Activated CD4-positive, CD25-positive, alpha-beta regulatory T cell (primary cell): Measurements from ENCODE around the gene RNFT2.

Experiments used
- DNase-seq, 4 experiments: peaks; one replicate each; lab custom pipeline; 2025; lab: John Stamatoyannopoulos, UW

The RNFT2 gene

DNA sequence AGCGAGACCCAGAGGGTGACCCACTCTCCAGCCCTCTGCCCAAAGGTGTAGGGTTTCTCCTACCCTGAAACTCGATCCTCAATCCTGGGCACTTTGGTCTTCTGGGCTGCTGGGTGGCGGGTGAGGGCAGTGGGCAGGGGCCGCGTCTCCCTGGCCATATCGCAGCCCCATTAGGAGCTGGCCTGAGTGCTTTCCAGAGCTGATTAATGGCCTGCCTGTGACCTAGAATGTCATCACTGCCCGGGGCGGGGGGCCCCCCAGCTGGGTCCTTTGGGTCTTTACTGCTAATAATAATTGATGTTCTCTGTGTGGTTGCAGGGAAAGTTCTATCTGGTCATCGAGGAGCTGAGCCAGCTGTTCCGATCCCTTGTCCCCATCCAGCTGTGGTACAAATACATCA is 95.4 kb downstream of the RNFT2 start:
- no peak for DNase-seq

DNA sequence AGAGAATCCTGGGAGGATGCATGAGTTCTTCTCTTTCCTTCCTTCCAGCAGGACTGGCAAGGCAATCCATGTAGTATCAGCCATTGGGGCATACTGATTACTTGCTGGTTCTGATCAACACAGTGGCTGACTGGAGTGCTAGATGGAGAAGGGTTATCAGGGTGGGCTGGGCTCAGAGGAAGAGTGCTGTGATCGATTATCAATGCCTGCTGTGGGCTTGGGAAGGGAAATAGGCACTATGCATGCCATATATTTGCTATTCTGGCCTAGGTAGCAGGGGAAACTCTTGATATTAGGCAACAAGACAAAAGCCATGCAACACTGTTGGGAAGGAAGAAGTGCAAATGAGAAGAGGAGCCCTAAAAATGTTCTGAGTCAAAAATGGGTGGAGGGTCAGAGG is 97.4 kb downstream of the RNFT2 start:
- no peak for DNase-seq

DNA sequence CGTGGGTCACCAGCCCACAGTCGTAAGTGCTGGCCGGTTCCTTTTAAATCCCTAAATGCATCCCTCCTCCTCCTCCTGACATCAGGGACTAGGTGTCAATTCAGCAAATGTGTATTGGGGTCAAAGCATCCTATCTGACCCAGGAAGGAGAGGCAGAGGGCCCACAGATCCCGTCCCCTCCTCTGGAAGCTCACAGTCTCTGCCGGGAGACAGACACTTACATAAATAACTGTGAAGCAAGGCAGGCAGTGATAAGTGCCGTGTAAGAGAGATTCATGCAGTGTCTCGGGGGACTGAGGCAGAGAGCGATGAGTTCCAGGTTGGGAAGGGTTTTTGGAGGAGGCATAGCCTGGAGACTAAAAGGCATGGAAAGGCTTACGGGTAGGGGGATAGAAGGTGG is 99.0 kb downstream of the RNFT2 start:
- DNase-seq: no peak

DNA sequence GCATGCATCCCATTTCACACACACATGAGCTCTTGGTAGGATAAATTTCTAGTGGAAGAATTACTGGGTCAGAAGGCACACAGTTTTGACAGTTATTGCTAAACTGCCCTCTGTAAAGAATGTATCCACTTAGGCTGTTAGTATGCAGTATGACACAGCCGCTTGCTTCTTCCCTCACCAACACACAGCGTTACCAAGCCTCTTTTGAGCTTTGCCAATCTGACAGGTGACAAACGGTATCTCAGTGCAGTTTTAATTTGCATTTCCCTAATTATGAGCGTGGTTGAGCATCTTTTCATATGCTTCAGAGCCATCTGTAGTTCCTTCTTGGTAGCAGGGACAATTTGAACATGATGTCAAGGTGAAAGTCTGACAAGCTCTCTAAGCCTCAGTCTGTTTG is 100.2 kb downstream of the RNFT2 start:
- DNase-seq: no peak

DNA sequence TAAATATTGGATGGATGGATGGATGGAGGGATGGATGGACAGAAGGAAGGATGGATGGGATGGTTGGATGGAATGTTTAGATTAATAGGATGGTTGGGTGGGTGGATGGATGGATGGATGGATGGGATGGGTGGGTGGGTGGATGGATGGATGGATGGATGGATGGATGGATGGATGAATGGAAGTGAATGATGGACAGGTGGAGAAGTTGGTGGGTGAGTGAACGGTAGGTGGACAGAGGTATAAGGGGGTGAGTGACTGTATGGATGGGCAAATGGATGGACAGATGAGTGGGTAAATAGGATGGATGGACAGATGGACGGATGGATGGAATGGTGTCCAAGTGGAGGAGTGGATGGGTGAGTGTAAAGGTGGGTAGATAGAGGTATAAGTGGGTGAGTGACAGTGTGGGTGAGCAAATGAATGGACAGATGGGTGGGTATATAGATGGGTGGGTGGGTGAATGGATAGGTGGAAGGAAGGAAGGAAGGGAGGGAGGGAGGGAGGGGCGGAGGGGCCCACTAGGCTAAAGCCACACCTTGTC is 101.2 kb downstream of the RNFT2 start:
- DNase-seq: no peak

DNA sequence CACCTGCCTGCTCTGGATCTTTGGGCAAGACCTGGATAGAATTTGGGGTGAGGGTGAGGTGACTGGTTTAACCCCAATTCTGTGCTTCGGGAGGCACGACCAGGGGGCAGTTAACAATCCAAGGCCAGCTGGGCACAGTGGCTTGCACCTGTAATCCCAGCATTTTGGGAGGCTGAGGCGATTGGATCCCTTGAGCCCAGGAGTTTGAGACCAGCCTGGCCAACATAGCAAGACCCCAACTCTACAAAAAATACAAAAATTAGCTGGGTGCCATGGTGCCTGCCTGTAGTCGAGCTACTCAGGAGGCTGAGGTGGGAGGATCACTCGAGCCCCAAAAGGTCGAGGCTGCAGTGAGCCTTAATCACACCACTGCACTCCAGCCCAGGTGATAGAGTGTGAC is 105.0 kb downstream of the RNFT2 start:
- DNase-seq: no peak

DNA sequence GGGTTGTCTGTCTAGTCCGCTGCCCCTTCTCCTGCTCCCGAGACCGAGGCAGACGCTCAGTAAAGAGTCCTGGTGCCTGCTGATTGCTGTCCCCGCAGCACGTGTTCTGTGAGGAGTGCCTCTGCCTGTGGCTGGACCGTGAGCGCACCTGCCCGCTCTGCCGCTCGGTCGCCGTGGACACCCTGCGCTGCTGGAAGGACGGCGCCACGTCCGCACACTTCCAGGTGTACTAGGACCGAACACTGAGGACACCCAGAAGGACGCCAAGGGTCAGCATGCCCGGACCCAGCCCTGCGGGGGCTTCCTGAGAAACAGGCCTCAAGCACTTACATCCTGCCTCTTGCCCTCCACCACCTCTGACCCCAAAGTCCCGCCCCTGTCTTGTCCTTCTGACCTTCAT is 111.1 kb downstream of the RNFT2 start:
- DNase-seq: no peak

DNA sequence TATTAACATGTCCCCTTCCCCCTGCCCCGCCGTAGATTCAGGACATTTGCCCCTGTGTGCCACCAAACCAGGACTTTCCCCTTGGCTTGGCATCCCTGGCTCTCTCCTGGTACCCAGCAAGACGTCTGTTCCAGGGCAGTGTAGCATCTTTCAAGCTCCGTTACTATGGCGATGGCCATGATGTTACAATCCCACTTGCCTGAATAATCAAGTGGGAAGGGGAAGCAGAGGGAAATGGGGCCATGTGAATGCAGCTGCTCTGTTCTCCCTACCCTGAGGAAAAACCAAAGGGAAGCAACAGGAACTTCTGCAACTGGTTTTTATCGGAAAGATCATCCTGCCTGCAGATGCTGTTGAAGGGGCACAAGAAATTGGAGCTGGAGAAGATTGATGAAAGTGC is 114.2 kb downstream of the RNFT2 start:
- no peak for DNase-seq

DNA sequence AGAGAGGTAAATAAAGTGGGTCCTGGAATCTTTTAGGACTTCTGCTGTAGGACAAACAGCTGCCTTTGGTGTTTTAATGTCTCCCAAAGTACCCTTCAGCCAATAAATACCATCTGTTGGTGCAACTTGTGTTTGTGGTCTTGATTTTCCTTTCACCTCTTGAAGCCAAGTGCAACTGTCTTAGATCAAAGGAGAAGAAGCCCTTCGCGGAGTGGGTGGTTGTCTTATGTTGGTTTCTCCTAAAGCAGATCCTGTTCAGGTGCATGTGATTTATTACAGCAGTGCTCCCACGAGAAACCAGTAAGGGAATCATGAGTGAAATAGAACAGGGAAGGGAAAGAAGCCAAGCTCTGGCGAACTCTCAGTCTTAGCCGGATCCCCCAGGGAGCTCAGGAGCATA is 115.4 kb downstream of the RNFT2 start:
- DNase-seq: no peak

DNA sequence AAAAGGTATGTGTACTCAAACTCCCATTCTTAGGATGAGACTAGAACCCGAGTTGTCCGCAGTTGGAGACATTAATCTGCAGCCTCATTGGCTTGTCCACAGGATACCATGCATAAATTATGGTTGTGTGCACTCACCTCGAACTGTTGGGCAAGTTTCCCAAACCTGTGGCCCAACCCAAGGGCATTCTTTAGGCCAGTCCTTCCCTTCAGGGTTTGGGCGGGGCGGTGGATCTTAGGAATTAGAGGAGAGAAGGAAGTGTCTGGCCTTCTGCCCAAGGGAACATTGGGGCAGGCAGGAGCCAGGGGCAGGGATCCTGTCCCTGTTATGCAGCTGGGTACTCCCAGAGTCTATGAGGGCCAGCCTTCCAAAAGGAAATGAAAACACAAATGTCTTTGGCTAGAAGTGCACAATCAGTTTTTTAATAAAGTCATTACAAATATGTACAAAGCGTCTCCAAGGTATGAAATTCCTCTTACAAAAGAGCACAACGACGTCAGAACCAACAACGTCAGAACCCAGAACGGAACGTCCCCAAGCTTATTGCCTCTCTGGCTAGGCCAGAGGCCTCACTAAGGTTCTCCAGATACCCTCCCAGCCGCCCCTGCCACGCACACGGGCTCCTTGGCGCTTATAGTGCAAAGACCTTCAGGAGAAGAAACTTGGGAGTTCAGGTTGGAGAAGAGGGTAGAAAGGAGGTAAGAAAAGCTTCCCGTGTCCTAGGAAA is 117.8 kb downstream of the RNFT2 start:
- DNase-seq: no peak

DNA sequence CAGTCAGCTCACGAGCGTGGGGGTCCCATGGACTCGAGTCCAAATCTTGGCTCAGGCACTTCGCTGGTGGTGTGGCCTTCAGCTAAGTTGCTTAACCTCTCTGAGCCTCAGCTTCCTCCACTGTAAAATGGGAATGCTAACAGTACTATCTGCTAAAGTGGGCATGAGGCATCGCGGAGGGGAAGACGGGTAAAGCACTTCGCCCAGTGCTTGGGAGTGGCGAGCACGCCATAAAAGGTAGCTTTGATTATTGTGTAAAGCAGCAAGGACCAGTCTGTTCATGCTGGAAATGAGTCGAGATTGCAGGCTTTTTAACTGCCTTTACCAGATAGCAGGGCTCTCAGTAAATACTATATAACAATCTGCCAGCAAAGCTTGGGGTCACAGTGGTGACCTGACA is 118.6 kb downstream of the RNFT2 start:
- no peak for DNase-seq

DNA sequence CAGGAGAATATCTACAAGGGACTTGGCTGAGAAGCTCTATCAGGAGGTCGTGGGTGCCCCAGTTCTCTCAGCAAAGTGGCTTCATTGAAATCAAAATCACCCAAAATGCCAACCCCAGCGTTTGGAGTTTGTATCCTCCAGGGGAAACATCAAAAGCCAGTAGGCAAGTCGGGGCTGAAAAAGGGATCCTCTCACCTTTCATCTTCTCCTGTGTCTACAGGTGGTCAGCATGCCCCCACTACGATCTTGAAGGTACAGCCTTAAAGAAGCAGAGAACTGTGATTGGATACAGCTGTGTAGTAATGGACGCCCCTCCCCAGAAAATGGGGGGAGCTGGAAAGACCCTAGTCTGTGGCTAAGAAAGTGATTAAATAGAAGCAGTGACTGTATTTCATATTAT is 121.0 kb downstream of the RNFT2 start:
- DNase-seq: no peak

DNA sequence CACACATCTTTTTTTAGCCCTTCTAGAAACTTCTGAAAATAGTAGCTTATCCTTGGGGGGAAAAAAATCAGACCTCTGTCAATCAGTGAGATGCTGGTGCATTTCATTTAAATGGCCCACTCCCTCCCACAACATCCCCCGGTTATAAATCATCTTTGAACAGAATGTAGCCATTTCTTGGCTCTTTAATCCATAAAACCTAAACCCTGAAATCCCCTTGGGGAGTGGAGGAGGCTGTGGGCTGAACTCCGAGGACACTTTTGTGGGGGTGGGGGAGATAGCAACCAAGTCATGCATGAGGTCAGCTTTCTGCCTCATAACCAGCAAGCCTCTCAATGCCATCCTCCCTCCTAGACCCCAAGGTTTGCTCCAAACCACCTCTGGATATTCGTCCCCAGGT is 122.1 kb downstream of the RNFT2 start:
- no peak for DNase-seq

DNA sequence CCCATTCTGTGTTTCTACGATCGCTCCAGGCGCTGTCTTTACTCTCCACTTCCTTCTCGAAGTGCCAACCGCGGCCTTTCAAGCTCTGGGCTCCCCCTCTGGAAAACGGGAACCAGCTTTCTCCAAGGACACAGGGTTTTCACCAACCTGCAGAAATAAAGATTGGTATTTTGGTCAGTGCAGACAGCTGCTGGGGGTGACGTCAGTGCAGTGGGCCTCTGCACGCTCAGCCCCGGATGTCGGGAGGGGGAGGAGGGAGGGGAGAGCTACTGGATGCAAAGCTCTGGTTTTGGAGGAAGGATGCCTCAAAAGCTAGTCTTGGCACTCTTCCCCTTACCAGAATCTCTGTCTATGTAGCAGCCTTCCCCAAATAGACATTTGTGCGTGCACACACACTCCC is 123.2 kb downstream of the RNFT2 start:
- peak in 2 of 4 experiments; percentile 16 to 34 for DNase-seq

DNA sequence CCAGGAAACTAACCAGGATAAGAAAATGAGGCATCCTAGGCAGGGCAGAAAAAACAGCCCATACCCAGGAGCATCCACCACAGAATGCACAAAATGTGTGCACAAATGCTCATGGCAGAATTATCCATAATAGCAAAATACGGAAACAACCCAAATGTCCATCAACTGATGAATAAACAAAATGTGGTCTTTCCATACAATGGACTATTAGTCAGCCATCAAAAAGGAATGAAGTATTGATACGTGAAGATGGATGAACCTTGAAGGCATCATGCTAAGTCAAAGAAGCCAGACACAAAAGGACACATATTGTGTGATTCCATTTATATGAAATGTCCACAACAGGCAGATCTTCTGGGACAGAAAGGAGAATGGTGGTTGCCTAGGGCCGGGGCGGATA is 124.1 kb downstream of the RNFT2 start:
- no peak for DNase-seq

DNA sequence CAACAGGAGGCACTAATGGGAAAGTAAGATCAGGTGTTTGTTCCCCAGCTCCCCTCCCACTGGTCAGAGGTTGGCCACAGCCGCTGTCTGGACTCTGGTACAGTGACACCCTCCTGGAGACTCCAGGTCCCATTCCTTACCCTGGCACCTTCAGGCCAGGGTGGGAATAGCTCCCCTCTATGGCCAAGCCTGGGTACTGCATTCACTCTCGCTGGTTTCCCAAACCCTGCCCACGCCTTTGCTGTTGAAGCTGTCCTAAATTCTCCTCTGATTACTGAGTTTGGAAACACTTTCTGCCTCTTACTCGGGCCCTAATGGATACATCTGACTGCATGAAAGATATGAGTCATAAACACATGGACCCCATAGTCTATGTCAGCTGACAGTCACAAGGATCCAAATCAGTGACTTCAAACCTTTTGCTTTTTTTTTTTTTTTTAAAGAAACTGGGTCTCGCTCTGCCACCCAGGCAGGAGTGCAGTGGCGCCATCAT is 125.2 kb downstream of the RNFT2 start:
- DNase-seq: no peak

DNA sequence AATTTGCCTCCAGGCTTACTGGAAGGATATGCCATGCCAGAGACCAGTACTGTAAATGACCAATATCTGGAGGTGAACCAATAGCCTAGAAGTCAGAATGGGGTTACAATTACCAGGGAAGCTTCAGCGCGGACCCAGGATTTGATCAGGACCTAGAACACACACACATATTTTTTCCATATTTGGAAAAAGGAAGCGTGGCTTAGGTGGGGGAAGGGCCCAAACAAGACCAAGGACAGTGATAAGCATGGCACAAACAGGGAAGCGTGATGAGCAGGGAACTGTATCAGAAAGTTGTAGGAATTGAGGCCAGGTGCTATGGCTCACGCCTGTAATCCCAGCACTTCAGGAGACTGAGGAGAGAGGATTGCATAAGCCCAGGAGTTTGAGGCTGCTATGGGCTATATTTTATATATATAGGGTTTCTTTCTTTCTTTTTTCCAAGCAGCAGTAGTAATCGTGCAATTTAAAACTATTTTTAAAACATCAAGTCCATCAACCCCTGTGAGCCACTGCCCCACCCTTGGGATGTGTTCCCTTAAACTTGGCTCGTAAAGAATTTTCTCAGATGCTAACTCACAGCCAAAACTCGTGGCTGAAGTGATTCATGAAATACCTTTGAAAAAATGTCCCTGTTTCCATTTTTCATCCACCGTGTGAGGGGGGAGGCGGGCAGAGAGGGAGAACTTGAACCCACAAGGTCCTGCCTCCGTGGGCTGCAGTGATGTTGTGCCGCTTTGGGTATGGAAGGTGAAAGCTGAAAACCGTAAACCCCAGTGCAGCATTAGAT is 126.5 kb downstream of the RNFT2 start:
- DNase-seq: no peak

DNA sequence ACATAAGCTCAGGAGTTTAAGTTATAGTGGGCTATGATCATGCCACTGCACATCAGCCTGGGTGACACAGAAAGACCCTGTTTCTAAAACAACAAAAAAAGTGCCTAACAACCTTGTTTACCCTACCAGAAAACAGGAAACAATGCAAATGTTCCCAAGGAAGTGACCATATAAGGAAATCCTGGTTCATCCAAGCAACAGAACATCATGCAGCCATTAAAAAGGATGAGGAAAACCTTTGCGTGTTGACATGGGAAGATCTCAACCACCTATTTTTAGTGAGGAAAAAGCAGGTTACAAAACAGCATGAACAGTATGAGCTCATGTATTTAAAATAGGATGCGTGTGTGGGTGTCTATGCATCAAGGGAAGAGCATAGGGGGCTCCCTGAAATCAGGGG is 129.4 kb downstream of the RNFT2 start:
- no peak for DNase-seq

DNA sequence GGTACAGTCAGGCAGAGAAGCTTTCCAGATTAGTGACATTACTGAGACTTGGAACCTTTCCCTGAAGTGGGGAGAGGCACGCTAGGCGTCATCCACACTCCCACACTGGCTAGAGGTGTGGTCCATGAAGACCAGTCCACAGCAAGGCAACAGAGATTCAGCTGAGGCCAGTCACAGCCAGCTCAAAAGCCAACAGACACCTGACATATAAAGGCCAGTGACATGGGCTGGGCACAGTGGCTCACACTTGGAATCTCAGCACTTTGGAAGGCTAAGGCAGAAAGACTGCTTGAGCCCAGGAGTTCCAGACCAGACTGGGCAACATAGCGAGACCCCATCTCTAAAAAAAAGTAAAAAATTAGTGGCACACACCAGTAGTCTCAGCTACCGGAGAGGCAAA is 132.2 kb downstream of the RNFT2 start:
- DNase-seq: no peak

DNA sequence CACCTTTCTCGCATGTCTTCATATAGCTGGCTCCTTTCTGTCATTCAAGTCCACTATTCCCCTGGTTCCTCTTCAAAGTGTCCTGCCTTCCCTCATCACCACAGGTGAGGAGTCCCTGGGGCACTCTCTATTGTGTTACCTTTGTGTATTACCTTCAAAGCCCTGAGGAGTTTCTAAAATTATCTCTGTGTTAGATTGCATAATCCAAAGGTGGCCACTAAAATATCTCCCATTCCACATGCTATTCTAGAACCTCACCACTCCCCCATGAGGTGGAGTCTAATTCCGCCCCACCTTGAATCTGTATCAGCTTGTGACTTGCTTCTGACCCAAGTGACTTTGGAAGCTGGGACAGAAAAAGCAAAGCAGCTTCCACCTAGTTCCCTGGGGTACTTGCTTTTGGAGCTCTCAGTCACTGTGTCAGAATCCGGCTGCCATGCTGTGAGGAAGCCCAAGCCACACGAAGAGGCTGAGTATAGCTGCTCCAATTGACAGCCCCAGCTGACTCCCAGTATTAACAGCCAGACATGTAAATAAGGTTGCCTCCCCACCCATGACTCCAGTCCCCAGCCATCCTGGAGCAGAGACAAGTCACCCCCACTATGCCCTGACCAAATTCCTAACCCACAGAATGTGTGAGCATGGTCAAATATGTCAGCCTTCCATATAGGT is 136.3 kb downstream of the RNFT2 start:
- no peak for DNase-seq

DNA sequence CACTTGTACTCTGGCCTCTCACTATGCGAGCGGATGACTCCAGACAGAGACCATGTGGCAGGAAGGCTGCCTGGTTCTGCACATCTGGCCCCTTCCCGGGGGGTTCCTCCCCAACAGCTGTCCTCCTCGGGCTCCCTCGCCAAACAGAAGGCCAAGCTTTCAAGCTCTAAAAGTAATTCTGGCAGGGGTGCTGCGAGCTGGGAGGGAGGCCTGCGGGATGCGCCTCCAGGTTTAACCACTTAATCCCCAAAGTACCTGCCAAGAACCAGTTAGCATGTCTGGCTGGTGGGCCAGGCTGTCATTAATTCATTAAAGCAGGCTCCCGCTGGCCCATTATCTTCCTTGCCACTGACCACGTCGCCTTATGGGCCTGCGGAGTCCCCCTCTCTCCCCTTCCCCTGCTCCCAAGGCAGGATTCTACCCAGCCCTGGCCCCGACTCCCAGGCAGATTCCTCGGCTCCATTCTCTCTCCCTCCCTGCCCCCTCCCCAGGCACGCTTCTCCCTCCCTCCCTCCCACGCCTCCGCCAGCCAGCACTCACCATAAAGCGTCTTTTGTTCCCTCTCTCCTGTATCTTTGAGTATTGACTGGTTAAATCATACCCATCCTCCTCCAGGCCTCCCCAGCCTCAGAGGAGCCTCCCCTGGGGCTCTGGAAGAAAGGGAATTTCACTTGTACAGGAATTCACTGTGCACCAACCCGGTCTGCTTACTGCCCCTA is 138.2 kb downstream of the RNFT2 start:
- DNase-seq: no peak
